Stimulated activated CD8-positive, alpha-beta memory T cell treated with anti-CD3 and anti-CD28 coated beads, Interleukin-12 subunit alpha, Interleukin-12 subunit beta, amount 100 ng/mL, for 24 hours (primary cell): ENCODE measurements around the gene HOXB9.

Source experiments
- DNase-seq: peaks from one replicate; pipeline ENCODE4 v3.0.0-alpha.2; 2020; ENCODE audit errors: extremely low read depth

The HOXB9 gene

GRCh38 chr17:48624544-48625494, 1.3 kb downstream of the HOXB9 start:
- no peak for DNase-seq

- no peak for DNase-seq
These were observed 2.0 kb downstream of the HOXB9 start for GRCh38 chr17:48624118-48624517.

GRCh38 chr17:48623583-48623982, 2.6 kb downstream of the HOXB9 start:
- DNase-seq: no peak

GRCh38 chr17:48622857-48623256, 3.3 kb downstream of the HOXB9 start:
- DNase-seq: no peak

DNA sequence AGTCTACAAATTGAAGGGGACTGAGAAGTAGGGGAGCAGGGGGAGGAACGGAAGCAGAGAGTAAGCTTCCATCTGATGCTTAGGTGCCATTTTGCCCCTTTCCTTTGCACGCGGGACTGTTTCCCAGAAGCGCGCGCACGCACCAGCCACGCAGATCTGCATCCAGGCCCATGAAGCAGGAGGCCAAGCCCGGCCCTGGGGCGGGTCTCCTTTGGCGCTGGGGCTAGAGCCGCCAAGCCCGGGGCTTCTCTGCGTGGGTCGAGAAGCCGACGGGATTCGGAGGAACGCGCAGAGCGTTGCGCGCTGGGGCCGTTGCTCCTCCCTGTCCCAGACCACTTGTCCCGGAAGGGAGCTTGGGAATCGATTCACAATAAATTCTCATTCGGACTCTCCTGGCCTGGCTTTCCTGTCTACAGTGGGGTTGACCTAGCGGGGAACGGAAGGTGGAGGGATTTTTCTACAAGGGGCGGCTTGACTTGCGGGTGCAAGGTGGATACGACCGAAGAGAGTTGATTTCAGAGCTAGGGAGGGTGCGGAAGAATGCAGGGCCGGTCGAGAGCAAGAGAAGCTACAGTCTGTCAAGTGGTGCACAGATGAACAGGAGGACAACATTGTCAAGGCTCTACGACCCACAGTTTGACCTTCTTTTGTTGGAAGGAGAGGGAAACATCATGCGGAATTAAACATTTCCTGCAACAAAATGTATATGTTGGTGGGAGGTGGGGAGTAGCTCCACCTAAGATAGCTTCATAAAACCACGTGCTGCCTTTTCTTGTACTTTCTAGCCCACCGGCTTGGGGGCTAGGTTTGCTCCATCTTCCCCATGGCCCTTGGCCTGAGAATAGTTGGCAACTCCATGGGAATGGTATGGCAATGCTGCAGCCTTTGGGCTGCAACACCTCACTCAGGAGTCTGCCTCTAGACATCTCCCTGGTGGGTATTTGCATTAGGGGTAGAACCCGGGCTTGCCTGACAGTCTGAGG, 4.5 kb downstream of the HOXB9 start:
- DNase-seq: no peak

DNA sequence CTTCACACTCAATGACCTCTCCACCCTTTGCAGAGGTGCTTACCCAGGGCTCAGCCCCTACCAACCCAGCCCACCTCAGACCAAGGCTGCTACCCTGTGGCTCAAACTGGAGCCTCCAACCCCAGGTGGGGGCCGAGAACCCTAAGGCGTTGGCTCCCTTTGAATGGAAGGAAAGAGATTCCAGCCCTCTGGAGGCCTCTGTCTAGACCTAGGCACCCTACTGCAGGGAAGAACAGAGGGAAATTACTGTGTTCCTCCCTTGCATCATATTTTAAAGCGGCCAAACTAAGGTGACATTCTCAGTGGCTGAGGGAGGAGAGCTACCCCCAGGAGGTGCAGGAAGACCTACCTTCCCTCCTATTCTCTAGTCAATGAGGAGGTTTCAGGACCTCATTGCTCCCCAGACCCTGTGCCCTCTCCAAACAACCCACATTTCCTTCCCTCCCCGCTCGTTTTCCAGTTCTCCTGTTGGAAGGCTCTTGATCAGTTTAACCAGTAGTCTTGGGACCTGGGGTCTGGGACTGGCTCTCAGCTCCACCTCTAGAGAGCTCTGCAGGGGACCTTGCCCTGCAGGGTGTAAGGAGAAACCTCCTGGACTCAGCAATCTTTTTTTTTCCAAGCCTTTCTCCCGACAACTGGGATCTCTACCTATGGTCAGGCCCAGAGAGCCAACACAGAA, 5.6 kb downstream of the HOXB9 start:
- no peak for DNase-seq

- DNase-seq: no peak
These were observed 6.2 kb downstream of the HOXB9 start for GRCh38 chr17:48619826-48620449.

DNA sequence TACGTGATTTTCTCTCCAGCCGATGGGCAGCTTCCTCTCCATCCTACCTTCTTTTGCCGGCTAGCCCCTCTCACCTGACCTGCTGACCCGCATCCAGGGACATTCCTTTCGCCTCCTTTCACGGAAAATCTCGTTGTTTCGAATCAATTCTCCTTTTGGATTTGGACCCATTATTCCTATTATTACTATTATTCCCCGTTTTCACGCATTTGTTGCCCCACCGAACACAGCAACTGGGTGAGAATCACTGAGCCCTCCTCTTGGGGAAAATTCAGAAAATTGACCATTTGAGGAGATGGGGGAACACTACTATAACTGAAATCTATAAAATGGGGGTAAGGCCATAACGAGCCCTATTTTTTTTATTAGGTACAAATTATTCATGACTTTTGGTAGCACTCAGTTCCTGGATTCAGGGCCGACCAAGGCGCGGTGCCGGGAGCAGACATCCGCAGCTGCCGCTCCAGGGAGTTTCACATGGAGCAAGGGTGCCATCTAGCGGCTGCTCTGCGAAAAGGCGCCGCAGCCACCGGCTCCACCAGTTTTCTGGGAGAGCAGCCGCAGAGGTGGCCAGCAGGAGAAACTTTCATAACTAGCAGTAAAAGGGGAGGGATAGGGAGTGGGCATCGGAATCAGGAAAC, 7.8 kb downstream of the HOXB9 start:
- DNase-seq: no peak

- no peak for DNase-seq
These were observed 8.5 kb downstream of the HOXB9 start for GRCh38 chr17:48617471-48618255.

- no peak for DNase-seq
These were observed 9.3 kb downstream of the HOXB9 start for GRCh38 chr17:48616717-48617470.

GRCh38 chr17:48615963-48616716, 10.0 kb downstream of the HOXB9 start:
- no peak for DNase-seq

GRCh38 chr17:48615047-48615962, 10.9 kb downstream of the HOXB9 start, which contains the start of gene HOXB8:
TSS of gene HOXB8 (minus strand) at chr17:48615292. CDS start at chr17:48614704, 588 bp downstream.
- no peak for DNase-seq

- no peak for DNase-seq
These were observed 12.1 kb downstream of the HOXB9 start for GRCh38 chr17:48613862-48614694.

GRCh38 chr17:48612854-48613691, 13.1 kb downstream of the HOXB9 start:
- no peak for DNase-seq

DNA sequence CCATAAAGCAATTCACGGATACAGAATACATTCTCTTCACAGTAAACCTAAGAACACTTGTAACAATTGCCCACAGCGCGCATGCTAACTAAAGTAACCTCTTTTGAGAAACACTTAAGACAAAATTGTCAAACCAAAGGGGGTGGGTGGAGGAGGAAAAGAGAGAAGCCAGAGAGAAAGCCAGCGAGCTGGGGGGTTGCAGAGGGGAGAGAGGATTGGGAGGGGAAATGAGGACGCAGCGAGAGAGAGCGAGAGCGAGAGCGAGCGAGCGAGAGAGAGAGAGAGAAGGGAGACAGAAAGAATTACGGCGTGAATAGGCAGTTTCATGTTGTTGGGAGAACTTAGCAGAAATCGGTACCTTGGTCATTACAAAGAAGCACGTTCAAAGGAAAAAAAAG, 13.7 kb downstream of the HOXB9 start:
- DNase-seq: no peak
